Activated CD4-positive, alpha-beta T cell treated with anti-CD3 and anti-CD28 coated beads, Interleukin-2, Interleukin-6, amounts not matched to agents 100 ng/mL and 50 ng/mL, durations not matched to agents 16 hours and 8 hours (primary cell): ENCODE measurements around the gene IL18BP.

Experiments used
- DNase-seq: peaks from one replicate; pipeline ENCODE4 v3.0.0-alpha.2; 2020

The IL18BP gene

GRCh38 chr11:71997594-71997993 lies 1.1 kb upstream of the IL18BP start:
- DNase-seq, result no peak

- DNase-seq, result no peak
Observed at GRCh38 chr11:71998061-71998460, 648 bp upstream of the IL18BP start.

GRCh38 chr11:71999362-71999761 lies 653 bp downstream of the IL18BP start:
- DNase-seq, result no peak

- DNase-seq, result no peak
Observed at GRCh38 chr11:71999798-72000197, 1.1 kb downstream of the IL18BP start.

GRCh38 chr11:72000202-72000867 lies 1.6 kb downstream of the IL18BP start:
- no peak for DNase-seq

GRCh38 chr11:72001285-72001684 lies 2.6 kb downstream of the IL18BP start:
- DNase-seq, result no peak

GRCh38 chr11:72001834-72002591 lies 3.3 kb downstream of the IL18BP start:
- no peak for DNase-seq

- no peak for DNase-seq
Observed at GRCh38 chr11:72002841-72003775, 4.4 kb downstream of the IL18BP start.

GRCh38 chr11:72003776-72004171 lies 5.1 kb downstream of the IL18BP start:
- DNase-seq, result no peak

- no peak for DNase-seq
Observed at GRCh38 chr11:72004515-72005346, 6.0 kb downstream of the IL18BP start.

GRCh38 chr11:72005347-72006260 lies 6.9 kb downstream of the IL18BP start:
- DNase-seq, result no peak

GRCh38 chr11:72006309-72007088 lies 7.8 kb downstream of the IL18BP start:
- DNase-seq, result no peak

GRCh38 chr11:72007089-72007476 lies 8.4 kb downstream of the IL18BP start:
- no peak for DNase-seq

- DNase-seq, result no peak
Observed at GRCh38 chr11:72007587-72007986, 8.9 kb downstream of the IL18BP start.

GRCh38 chr11:72008728-72009127 lies 10.0 kb downstream of the IL18BP start:
- no peak for DNase-seq

- no peak for DNase-seq
Observed at GRCh38 chr11:72009156-72009555, 10.4 kb downstream of the IL18BP start.

GRCh38 chr11:72010529-72011233 lies 12.0 kb downstream of the IL18BP start:
- DNase-seq, result no peak

- DNase-seq, result no peak
Observed at GRCh38 chr11:72012091-72012630, 13.5 kb downstream of the IL18BP start.

GRCh38 chr11:72012897-72013721 lies 14.4 kb downstream of the IL18BP start:
- DNase-seq, result no peak
